ENCODE data around the gene AKR7A2.
"Not testable (repeated sequence)": the region's sequence is repeated elsewhere in the genome, so short reads cannot be mapped to it uniquely, and the experiment has no call there.

The AKR7A2 gene

GRCh38 chr1:19288324-19289241 is 23.4 kb downstream of the AKR7A2 start, which contains the start of gene AKR7A3:
AKR7A3 (minus strand) TSS chr1:19288770; CDS start chr1:19288709, 61 bp downstream.
- H3K9me3 ChIP-seq; H3K4me1 ChIP-seq; in situ Hi-C loops (cut with MboI; ENCODE audit: low sequenced_read_pairs); DNase-seq (ENCODE audit: low spot score in 2 of 2); H3K4me3 ChIP-seq; H3K27me3 ChIP-seq (ENCODE audit: low read depth); H3K36me3 ChIP-seq (replicated peaks): not testable (repeated sequence)

DNA sequence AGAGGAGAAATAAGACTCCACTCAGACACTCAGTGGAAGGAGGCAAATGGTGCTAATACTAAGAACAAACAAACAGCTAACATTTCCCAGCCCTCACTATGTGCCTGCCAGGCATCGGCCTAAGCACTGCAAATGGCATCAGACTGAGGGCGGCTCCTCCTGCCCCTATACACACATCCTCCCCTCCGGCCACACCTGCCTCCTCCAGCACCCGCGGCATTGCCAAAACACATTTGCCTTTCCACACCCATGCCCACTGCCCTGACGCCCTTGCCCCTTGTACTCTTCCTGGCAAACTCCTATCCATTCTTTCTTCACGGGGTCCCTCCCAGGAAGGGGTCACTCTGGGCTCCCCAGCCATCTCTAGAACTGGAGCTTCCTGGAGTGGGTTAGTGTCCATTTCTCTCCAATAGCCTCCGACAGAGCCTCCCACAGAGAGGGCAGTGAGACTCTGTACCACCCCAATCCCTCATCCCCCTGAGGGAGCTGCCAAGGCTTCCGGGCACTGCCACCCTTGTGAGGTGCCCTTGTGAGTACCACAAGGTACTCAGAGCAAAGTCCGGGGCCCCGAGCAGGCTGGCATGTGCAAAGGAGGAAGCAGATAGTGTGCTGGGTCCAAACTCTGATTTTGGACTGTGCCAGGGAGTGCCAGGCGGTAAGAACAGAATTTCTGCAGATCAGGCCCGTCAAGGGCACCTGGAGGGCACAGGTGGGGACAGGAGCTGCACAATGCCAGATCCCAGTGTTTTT is 24.3 kb downstream of the AKR7A2 start:
- no peak for DNase-seq (ENCODE audit: low spot score in 2 of 2)
- Histone ChIP-seq H3K27me3 (ENCODE audit: low read depth) (no peaks in the 10 kb centered on the region), H3K9me3 (no peaks in the 10 kb centered on the region), H3K4me1 (no peaks in the 10 kb centered on the region), H3K4me3 (no peak overlapping the region), H3K36me3 (replicated peaks) (no peaks in the 10 kb centered on the region)
- in situ Hi-C loops (cut with MboI; ENCODE audit: low sequenced_read_pairs), result no loop called here

- H3K36me3 ChIP-seq (replicated peaks); H3K4me3 ChIP-seq; in situ Hi-C loops (cut with MboI; ENCODE audit: low sequenced_read_pairs); H3K9me3 ChIP-seq; DNase-seq (ENCODE audit: low spot score in 2 of 2); H3K27me3 ChIP-seq (ENCODE audit: low read depth); H3K4me1 ChIP-seq: not testable (repeated sequence)
Observed at GRCh38 chr1:19285807-19286206, 26.1 kb downstream of the AKR7A2 start.

- H3K4me1 ChIP-seq; in situ Hi-C loops (cut with MboI; ENCODE audit: low sequenced_read_pairs); H3K36me3 ChIP-seq (replicated peaks); H3K27me3 ChIP-seq (ENCODE audit: low read depth); DNase-seq (ENCODE audit: low spot score in 2 of 2); H3K9me3 ChIP-seq; H3K4me3 ChIP-seq: not testable (repeated sequence)
Observed at GRCh38 chr1:19285366-19285765, 26.6 kb downstream of the AKR7A2 start.

GRCh38 chr1:19284881-19285280 is 27.1 kb downstream of the AKR7A2 start:
- in situ Hi-C loops (cut with MboI; ENCODE audit: low sequenced_read_pairs), result no loop called here

GRCh38 chr1:19283891-19284290 is 28.1 kb downstream of the AKR7A2 start:
- H3K27me3 ChIP-seq (ENCODE audit: low read depth), result no peaks in the 10 kb centered on the region
- DNase-seq (ENCODE audit: low spot score in 2 of 2), result no peak
- no peaks in the 10 kb centered on the region for H3K36me3 ChIP-seq (replicated peaks)
- no peaks in the 10 kb centered on the region for H3K9me3 ChIP-seq
- in situ Hi-C loops (cut with MboI; ENCODE audit: low sequenced_read_pairs), result no loop called here
- no peaks in the 10 kb centered on the region for H3K4me1 ChIP-seq
- H3K4me3 ChIP-seq, result no peak overlapping the region

More at GRCh38 chr1:19284881-19285280, 27.1 kb downstream of the AKR7A2 start:
- no peaks in the 10 kb centered on the region for H3K36me3 ChIP-seq (replicated peaks)
- no peaks in the 10 kb centered on the region for H3K27me3 ChIP-seq (ENCODE audit: low read depth)
- no peak for DNase-seq (ENCODE audit: low spot score in 2 of 2)
- H3K4me3 ChIP-seq, result no peak overlapping the region
- no peaks in the 10 kb centered on the region for H3K9me3 ChIP-seq
- H3K4me1 ChIP-seq, result no peaks in the 10 kb centered on the region

DNA sequence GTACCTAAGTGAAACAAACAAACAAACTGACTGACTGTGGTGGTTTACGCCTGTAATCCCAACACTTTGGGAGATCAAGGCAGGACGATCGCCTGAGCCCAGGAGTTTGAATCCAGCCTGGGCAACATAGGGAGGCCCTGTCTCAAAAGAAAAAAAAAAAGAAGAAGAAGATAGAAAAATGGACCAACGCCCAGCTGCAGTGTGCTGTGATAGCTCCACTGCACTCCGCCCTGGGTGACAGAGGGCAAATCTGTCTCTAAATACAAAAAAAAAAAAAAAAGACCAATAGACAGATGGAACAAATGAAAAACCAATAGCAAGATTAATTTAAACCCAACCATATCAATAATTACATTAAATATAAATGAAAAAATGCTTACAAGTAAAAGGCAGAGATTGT is 37.3 kb downstream of the AKR7A2 start:
- no peak overlapping the region for H3K4me3 ChIP-seq
- in situ Hi-C loops (cut with MboI; ENCODE audit: low sequenced_read_pairs), result no loop called here

DNA sequence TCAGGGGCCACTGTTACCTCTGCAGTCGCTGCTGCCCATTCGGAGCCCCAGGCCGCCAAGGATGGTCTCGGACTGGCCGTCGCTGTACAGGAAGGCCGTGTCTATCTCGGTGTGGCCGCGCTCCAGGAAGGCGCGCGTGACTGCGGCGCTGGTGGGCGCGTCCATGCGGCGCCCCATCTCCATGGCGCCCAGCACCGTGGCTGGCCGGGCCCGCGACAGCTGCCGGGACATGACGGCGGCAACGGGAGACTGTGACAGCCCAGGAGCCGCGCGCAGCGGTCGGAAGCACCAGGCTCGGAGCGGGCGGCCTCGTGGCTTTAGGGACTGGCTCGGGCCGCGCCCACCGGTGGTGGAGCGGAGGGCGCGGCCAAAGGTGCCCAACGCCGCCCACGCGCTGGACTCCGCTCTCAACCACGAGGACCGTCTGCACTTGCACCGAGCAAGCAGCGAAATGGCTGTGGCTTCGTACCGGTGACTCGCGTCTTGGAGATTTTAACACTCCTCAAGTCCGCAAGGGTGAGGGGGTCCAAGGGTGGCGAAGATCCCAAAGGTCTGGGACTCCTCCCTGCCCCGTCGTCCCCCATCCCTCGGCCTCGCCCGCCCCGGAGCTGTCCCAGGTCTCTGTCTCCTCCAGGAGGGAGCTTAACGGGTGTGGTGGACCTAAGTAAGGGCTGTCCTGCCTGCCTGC is 38.0 kb downstream of the AKR7A2 start:
- DNase-seq (ENCODE audit: low spot score in 2 of 2), result not testable (repeated sequence)

More for the DNA sequence above, 37.3 kb downstream of the AKR7A2 start:
- Histone ChIP-seq H3K27me3 (ENCODE audit: low read depth) (no peaks in the 10 kb centered on the region), H3K36me3 (replicated peaks) (no peaks in the 10 kb centered on the region), H3K4me1 (no peaks in the 10 kb centered on the region), H3K9me3 (no peaks in the 10 kb centered on the region)
- no peak for DNase-seq (ENCODE audit: low spot score in 2 of 2)

DNA sequence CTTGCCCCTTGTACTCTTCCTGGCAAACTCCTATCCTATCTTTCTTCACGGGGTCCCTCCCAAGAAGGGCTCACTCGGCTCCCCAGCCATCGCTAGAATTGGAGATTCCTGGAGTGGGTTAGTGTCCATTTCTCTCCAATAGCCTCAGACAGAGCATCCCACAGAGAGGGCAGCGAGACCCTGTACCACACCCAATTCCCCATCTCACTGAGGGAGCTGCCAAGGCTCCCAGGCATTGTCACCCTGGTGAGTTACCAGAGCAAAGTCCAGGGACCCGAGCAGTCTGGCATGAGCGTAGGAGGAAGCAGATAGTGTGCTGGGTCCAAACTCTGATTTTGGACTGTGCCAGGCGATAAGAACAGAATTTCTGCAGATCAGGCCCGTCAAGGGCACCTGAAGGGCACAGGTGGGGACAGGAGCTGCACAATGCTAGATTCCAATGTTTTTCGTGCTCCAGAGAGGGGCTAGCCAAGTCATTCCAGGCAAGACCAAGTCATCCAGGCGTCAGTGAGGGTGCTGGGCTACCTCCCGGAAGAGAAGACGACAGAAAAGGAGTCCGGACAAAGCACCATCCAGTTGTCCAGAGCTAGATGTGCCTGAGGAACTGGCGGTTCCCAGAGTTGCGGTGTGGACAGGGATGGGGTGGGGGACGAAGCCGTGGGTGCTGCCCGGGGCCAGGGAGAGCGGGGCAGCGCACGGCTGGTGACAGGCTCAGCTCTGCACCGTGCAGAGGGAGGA is 38.7 kb downstream of the AKR7A2 start:
- Histone ChIP-seq H3K27me3 (ENCODE audit: low read depth) (no peaks in the 10 kb centered on the region), H3K4me1 (no peaks in the 10 kb centered on the region), H3K9me3 (no peaks in the 10 kb centered on the region), H3K4me3 (no peak overlapping the region), H3K36me3 (replicated peaks) (no peaks in the 10 kb centered on the region)
- no peak for DNase-seq (ENCODE audit: low spot score in 2 of 2)
- in situ Hi-C loops (cut with MboI; ENCODE audit: low sequenced_read_pairs), result no loop called here

More for the DNA sequence above, 38.0 kb downstream of the AKR7A2 start:
- H3K9me3 ChIP-seq; H3K27me3 ChIP-seq (ENCODE audit: low read depth); H3K36me3 ChIP-seq (replicated peaks); in situ Hi-C loops (cut with MboI; ENCODE audit: low sequenced_read_pairs); H3K4me3 ChIP-seq; H3K4me1 ChIP-seq: not testable (repeated sequence)

DNA sequence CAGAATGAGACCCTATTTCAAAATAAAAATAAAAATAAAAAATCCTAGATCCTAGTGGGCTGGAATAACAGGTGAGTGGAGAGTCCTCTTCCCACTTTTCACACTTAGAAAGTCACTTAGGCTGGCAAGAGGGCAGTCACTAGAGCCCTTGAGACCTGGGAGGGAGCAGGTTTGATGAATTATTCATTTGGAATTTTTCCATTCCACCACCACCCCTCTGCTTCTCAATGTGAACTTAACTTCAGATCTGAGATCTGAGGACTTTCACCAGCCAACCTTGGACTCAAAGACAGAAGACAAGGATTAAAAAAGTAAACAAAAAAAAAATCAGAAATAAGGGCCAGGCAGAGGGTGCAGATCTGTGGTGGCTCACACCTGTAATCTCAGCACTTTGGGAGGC is 39.9 kb downstream of the AKR7A2 start:
- DNase-seq (ENCODE audit: low spot score in 2 of 2), result no peak
- Histone ChIP-seq H3K4me3 (no peak overlapping the region), H3K27me3 (ENCODE audit: low read depth) (no peaks in the 10 kb centered on the region), H3K4me1 (no peaks in the 10 kb centered on the region), H3K9me3 (no peaks in the 10 kb centered on the region), H3K36me3 (replicated peaks) (no peaks in the 10 kb centered on the region)
- in situ Hi-C loops (cut with MboI; ENCODE audit: low sequenced_read_pairs), result no loop called here

- H3K4me3 ChIP-seq; DNase-seq (ENCODE audit: low spot score in 2 of 2); H3K27me3 ChIP-seq (ENCODE audit: low read depth); H3K9me3 ChIP-seq; H3K36me3 ChIP-seq (replicated peaks); in situ Hi-C loops (cut with MboI; ENCODE audit: low sequenced_read_pairs); H3K4me1 ChIP-seq: not testable (repeated sequence)
Observed at GRCh38 chr1:19270343-19270730, 41.6 kb downstream of the AKR7A2 start.

DNA sequence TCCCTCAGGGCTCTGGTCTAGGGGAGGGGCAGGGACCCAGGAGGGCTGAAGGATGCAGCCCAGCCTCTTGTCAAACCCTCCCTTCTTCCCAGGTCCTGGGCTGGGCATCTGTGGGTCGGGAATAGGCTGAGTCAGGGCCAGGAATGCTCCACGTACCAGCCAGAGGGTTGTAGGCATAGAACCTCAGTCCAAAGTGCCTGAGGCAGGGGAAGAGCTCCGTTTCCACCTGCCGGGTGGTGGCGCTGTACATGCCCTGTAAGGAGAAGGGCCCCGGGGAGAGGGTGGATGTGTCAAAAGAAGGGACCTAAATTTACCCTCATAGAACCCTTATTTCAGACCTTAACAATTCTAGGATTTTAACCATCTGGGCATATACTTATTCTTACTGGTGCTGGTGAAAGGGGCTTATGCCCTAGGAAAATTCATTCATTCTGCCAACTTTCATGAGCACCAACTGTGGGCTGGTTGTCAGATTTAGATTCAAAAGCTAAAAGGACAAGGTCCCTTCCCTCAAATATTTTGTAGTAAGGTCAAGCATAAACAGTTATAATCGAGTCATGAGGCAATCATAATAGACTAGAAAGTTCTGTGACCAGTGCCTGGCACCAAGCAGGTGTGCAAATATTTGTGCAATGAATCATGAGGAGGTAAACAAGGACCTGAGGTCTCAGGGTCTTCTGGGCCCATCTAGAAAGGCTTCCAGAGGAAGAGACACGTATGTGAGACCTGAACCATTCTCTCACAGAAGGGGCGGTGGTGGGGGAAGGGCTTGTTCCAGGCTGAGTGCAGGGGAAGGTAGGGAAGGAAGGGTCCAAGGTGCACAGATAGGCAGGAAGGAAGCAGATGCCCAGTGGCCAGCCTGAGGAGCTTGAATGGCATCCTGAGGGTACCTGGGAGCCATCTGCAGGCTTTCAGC is 42.3 kb downstream of the AKR7A2 start:
- in situ Hi-C loops (cut with MboI; ENCODE audit: low sequenced_read_pairs); H3K9me3 ChIP-seq; H3K27me3 ChIP-seq (ENCODE audit: low read depth); H3K4me1 ChIP-seq; H3K36me3 ChIP-seq (replicated peaks); DNase-seq (ENCODE audit: low spot score in 2 of 2); H3K4me3 ChIP-seq: not testable (repeated sequence)
